SK-N-SH treated with all-trans-retinoic acid at 6 μM for 48 hours (cell line): ENCODE measurements around the gene PEX19.

Source experiments
- ATAC-seq: fragments of 200-7000 bp; cut with Tn5 transposase; 3 replicates; pipeline ENCODE4 v1.9.1; 2020; ENCODE audit warnings: mild to moderate bottlenecking, moderate library complexity
- ARNTL ChIP-seq: fragments of 450-650 bp; formaldehyde crosslinking; IDR thresholded peaks from 2 replicates; pipeline ENCODE4 v1.5.0; 2020; ENCODE audit warnings: low read depth, mild to moderate bottlenecking, moderate library complexity, borderline replicate concordance
- BACH2 ChIP-seq: fragments of 250-450 bp; sonication (Bioruptor Pico); IDR thresholded peaks from 2 replicates; pipeline ENCODE4 v1.9.0; 2021; ENCODE audit warnings: mild to moderate bottlenecking, borderline replicate concordance
- CREB5 ChIP-seq: fragments of 250-450 bp; sonication (Bioruptor Pico); IDR thresholded peaks from 2 replicates; pipeline ENCODE4 v1.5.1; 2020; ENCODE audit warnings: low read depth, mild to moderate bottlenecking, moderate library complexity
- CSDC2 ChIP-seq: fragments of 250-450 bp; sonication (Bioruptor Pico); IDR thresholded peaks from 2 replicates; pipeline ENCODE4 v1.5.0; 2020; ENCODE audit warnings: mild to moderate bottlenecking, moderate library complexity
- ESRRG ChIP-seq: fragments of 250-450 bp; sonication (Bioruptor Pico); IDR thresholded peaks from 2 replicates; pipeline ENCODE4 v1.6.1; 2021; ENCODE audit warnings: mild to moderate bottlenecking
- GLIS3 ChIP-seq: fragments of 250-450 bp; sonication (Bioruptor Pico); IDR thresholded peaks from 2 replicates; pipeline ENCODE4 v1.5.0; 2020; ENCODE audit warnings: mild to moderate bottlenecking, moderate library complexity
- OSR1 ChIP-seq: fragments of 250-450 bp; sonication (Bioruptor Pico); IDR thresholded peaks from 2 replicates; pipeline ENCODE4 v1.8.0; 2022; ENCODE audit warnings: moderate library complexity, mild to moderate bottlenecking, inconsistent platforms
- POU6F1 ChIP-seq: fragments of 250-450 bp; sonication (Bioruptor Pico); IDR thresholded peaks from 2 replicates; pipeline ENCODE4 v1.8.0; 2021; ENCODE audit warnings: low read depth, mild to moderate bottlenecking, moderate library complexity, borderline replicate concordance
- PPARA ChIP-seq: fragments of 250-450 bp; sonication (Bioruptor Pico); IDR thresholded peaks from 2 replicates; pipeline ENCODE4 v1.5.0; 2020; ENCODE audit warnings: mild to moderate bottlenecking, borderline replicate concordance
- SNAI2 ChIP-seq: fragments of 250-450 bp; sonication (Bioruptor Pico); IDR thresholded peaks from 2 replicates; pipeline ENCODE4 v1.5.0; 2020; ENCODE audit warnings: mild to moderate bottlenecking, moderate library complexity
- TCF4 ChIP-seq: fragments of 250-450 bp; sonication (Bioruptor Pico); IDR thresholded peaks from 2 replicates; pipeline ENCODE4 v1.8.0; 2021; ENCODE audit warnings: mild to moderate bottlenecking, moderate library complexity, borderline replicate concordance
- TOX ChIP-seq: fragments of 250-450 bp; sonication (Bioruptor Pico); IDR thresholded peaks from 2 replicates; pipeline ENCODE4 v1.8.0; 2021; ENCODE audit warnings: mild to moderate bottlenecking, moderate library complexity, borderline replicate concordance
- ZC3H10 ChIP-seq: fragments of 250-450 bp; sonication (Bioruptor Pico); IDR thresholded peaks from 2 replicates; pipeline ENCODE4 v1.5.1; 2021; ENCODE audit warnings: mild to moderate bottlenecking, moderate library complexity
- ZFP3 ChIP-seq: fragments of 250-450 bp; sonication (Bioruptor Pico); IDR thresholded peaks from 2 replicates; pipeline ENCODE4 v1.5.0; 2020; ENCODE audit warnings: mild to moderate bottlenecking, moderate library complexity
- ZFP30 ChIP-seq: fragments of 450-650 bp; formaldehyde crosslinking; IDR thresholded peaks from 2 replicates; pipeline ENCODE4 v1.5.0; 2022; ENCODE audit warnings: mild to moderate bottlenecking, moderate library complexity
- ZNF565 ChIP-seq: fragments of 450-650 bp; formaldehyde crosslinking; conservative IDR thresholded peaks from 2 replicates; pipeline ENCODE4 v1.5.0; 2020; ENCODE audit warnings: low read depth, mild to moderate bottlenecking, moderate library complexity
- ZNF8 ChIP-seq: fragments of 450-650 bp; formaldehyde crosslinking; IDR thresholded peaks from 2 replicates; pipeline ENCODE4 v1.5.0; 2020; ENCODE audit warnings: mild to moderate bottlenecking, moderate library complexity
- TF ChIP-seq, protein P1 (sequence below): fragments of 250-450 bp; sonication (Bioruptor Pico); IDR thresholded peaks from 2 replicates; pipeline ENCODE4 v1.8.0; 2020; ENCODE audit warnings: mild to moderate bottlenecking, moderate library complexity, borderline replicate concordance

Gene PEX19

GRCh38 chr1:160307118-160307791 is 22.3 kb upstream of the PEX19 start (continued):
- TF ChIP-seq, protein P1, sequence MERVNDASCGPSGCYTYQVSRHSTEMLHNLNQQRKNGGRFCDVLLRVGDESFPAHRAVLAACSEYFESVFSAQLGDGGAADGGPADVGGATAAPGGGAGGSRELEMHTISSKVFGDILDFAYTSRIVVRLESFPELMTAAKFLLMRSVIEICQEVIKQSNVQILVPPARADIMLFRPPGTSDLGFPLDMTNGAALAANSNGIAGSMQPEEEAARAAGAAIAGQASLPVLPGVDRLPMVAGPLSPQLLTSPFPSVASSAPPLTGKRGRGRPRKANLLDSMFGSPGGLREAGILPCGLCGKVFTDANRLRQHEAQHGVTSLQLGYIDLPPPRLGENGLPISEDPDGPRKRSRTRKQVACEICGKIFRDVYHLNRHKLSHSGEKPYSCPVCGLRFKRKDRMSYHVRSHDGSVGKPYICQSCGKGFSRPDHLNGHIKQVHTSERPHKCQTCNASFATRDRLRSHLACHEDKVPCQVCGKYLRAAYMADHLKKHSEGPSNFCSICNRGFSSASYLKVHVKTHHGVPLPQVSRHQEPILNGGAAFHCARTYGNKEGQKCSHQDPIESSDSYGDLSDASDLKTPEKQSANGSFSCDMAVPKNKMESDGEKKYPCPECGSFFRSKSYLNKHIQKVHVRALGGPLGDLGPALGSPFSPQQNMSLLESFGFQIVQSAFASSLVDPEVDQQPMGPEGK (CRISPR knock-in tag), result no peak
- TF ChIP-seq ARNTL, result no peak
- TF ChIP-seq SNAI2 (CRISPR knock-in tag), result no peak
- TF ChIP-seq ESRRG (CRISPR knock-in tag), result no peak

DNA sequence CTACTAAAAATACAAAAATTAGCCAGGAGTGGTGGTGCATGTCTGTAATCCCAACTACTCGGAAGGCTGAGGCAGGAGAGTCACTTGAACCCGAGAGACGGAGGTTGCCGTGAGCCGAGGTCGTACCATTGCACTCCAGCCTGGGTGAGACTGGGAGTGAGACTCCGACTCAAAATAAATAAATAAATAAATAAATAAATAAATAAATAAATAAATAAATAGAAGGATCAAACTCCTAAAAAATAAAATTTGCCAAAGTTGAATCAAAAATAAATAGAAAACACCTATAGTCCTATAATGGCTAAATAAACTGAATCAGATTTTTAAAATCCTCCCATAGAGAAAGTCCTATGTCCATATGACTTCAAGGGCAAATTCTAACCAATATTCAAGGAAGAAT is 15.2 kb upstream of the PEX19 start:
- no peak for ATAC-seq
- TF ChIP-seq SNAI2 (CRISPR knock-in tag), result no peak
- no peak for TF ChIP-seq CREB5 (CRISPR knock-in tag)
- no peak for TF ChIP-seq ZC3H10 (CRISPR knock-in tag)
- no peak for TF ChIP-seq POU6F1 (CRISPR knock-in tag)
- no peak for TF ChIP-seq BACH2 (CRISPR knock-in tag)
- no peak for TF ChIP-seq GLIS3 (CRISPR knock-in tag)
- no peak for TF ChIP-seq TOX (CRISPR knock-in tag)
- TF ChIP-seq, protein P1 (CRISPR knock-in tag), result no peak
- TF ChIP-seq CSDC2 (CRISPR knock-in tag), result no peak
- no peak for TF ChIP-seq TCF4 (CRISPR knock-in tag)
- TF ChIP-seq ZNF8 (CRISPR knock-in tag), result no peak
- no peak for TF ChIP-seq ESRRG (CRISPR knock-in tag)
- TF ChIP-seq ZNF565 (CRISPR knock-in tag), result no peak
- TF ChIP-seq ZFP3 (CRISPR knock-in tag), result no peak
- no peak for TF ChIP-seq ZFP30

GRCh38 chr1:160296036-160296435 is 11.1 kb upstream of the PEX19 start:
- TF ChIP-seq TCF4 (CRISPR knock-in tag) (no peak), ZFP30 (no peak), ZC3H10 (CRISPR knock-in tag) (no peak), ZNF8 (CRISPR knock-in tag) (no peak), PPARA (no peak), OSR1 (CRISPR knock-in tag) (no peak), CSDC2 (CRISPR knock-in tag) (no peak), TOX (CRISPR knock-in tag) (no peak), CREB5 (CRISPR knock-in tag) (no peak)
- TF ChIP-seq, all 23 proteins: peak for 0
- no peak for ATAC-seq
